IPS-15b (cell line): ENCODE measurements around the gene CD80.
"Not testable (repeated sequence)": the region's sequence is repeated elsewhere in the genome, so short reads cannot be mapped to it uniquely, and the experiment has no call there.

Experiments used
- H3K27me3 ChIP-seq: one replicate; pipeline ENCODE4 v1.6.1; 2013; ENCODE audit warnings: low read length; ENCODE audit not compliant: control insufficient read depth, insufficient read depth
- H3K36me3 ChIP-seq: one replicate; pipeline ENCODE4 v1.6.1; 2013; ENCODE audit warnings: low read length; ENCODE audit not compliant: control insufficient read depth, insufficient read depth
- H3K4me1 ChIP-seq: one replicate; pipeline ENCODE4 v1.6.1; 2013; ENCODE audit warnings: mild to moderate bottlenecking, low read length; ENCODE audit not compliant: control insufficient read depth, insufficient read depth
- H3K4me3 ChIP-seq: one replicate; pipeline ENCODE4 v1.5.1; 2013; ENCODE audit warnings: low read depth, low read length
- H3K9ac ChIP-seq: one replicate; pipeline ENCODE4 v1.6.1; 2013; ENCODE audit warnings: low read depth, mild to moderate bottlenecking, low read length
- H3K9me3 ChIP-seq: one replicate; pipeline ENCODE4 v1.6.1; 2013; ENCODE audit warnings: mild to moderate bottlenecking, low read length; ENCODE audit not compliant: control insufficient read depth, insufficient read depth

The CD80 gene

GRCh38 chr3:119557192-119557876 is 2.1 kb downstream of the CD80 start:
- no peak overlapping the region for H3K4me3 ChIP-seq
- H3K27me3 ChIP-seq = no peaks in the 10 kb centered on the region
- H3K4me1 ChIP-seq = no peaks in the 10 kb centered on the region
- no peak overlapping the region for H3K9ac ChIP-seq
- no peaks in the 10 kb centered on the region for H3K36me3 ChIP-seq
- H3K9me3 ChIP-seq = no peaks in the 10 kb centered on the region

DNA sequence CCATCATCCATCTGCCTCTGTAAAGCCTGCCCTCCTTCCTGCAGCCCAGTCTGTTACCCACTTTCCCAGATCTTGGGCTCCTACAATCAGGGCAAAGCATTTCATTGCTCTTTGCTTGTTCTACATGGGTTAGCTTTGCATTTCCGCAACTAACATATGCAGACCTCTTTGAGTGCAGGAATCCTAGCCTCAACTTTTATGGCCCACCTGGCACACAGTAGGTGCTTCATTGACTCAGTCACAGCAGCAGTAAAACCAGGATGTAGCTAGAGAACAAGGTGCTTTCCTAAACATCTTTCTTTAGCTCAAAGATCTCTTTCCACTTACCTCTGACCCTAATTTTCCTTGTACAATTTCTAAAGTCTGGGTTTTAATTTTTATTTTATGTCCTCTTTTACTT is 3.5 kb downstream of the CD80 start:
- H3K9me3 ChIP-seq = no peaks in the 10 kb centered on the region
- no peak overlapping the region for H3K9ac ChIP-seq
- no peak overlapping the region for H3K4me3 ChIP-seq
- H3K27me3 ChIP-seq = no peaks in the 10 kb centered on the region
- no peaks in the 10 kb centered on the region for H3K4me1 ChIP-seq
- no peaks in the 10 kb centered on the region for H3K36me3 ChIP-seq

DNA sequence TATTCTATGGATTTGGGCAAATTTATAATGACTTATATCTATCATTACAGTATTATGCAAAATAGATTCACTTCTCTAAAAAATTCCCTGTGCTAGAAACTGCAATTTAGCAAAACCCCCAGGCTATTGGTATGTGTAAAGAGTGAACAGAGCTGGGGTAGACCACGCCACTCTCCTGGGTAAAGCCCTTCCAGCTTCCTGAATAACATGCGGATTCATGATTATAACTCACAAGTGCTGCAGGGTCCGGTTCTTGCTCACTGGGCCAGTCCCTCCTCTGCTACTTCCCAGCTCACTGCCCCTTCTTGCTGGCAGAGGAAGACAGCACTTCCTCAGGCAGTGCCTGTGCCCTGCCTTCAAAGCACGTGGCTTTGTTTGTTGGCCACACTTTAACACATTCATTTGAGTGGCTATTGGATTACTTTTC is 4.1 kb downstream of the CD80 start:
- Histone ChIP-seq H3K4me1 (no peaks in the 10 kb centered on the region), H3K27me3 (no peaks in the 10 kb centered on the region), H3K4me3 (no peak overlapping the region), H3K9ac (no peak overlapping the region), H3K36me3 (no peaks in the 10 kb centered on the region), H3K9me3 (no peaks in the 10 kb centered on the region)

DNA sequence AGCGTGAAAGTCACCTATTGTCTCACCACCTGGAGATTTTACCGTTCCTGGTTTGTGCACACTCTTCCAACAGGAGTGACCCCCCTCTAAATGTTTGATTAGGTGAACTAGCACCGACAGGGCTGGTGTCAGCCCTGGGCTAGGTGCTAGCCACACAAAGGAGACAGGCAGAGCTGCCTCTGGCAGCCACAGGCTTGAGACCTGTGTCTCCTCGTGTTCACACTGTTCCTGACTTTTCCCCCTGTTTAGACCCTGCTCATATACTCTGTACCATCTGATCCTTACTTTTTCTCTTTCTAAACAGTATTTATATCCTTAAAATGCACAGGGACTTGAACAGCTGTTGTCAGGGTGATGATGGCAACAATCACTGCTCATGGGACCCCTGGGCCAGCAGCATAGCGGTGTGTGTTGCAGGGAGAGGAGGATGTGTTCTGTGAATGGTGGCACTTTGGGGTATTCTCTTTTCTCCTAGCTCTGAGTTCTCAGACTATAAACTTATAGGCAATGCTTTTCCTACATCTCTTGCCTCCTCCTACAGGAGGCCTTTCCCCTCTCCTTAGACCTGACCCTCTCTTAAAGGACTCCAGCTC is 5.5 kb downstream of the CD80 start:
- Histone ChIP-seq H3K36me3 (no peaks in the 10 kb centered on the region), H3K4me3 (no peak overlapping the region), H3K9ac (no peak overlapping the region), H3K9me3 (no peaks in the 10 kb centered on the region), H3K4me1 (no peaks in the 10 kb centered on the region), H3K27me3 (no peaks in the 10 kb centered on the region)

- H3K4me1 ChIP-seq, H3K4me3 ChIP-seq: not testable (repeated sequence)
Observed at GRCh38 chr3:119552928-119553327, 6.5 kb downstream of the CD80 start.

DNA sequence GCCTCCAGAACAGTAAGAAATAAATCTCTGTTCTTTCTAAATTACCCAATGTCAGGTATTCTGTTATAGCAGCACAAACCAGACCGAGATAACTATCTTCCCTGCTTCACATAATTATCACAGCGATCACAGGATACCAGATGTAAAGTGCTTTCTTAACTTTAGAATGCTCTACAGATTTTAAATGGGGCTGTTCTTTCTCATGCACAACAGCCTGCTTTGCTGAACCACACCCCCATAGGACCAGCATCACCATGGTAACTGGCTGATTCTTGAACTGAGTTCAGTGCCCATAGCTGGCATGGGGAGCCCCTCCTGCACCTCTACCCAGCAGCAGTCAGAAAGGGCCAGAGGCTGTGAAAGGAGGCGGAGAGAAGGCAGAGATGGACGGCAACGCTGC is 7.8 kb downstream of the CD80 start:
- Histone ChIP-seq H3K27me3 (no peaks in the 10 kb centered on the region), H3K36me3 (no peaks in the 10 kb centered on the region), H3K4me3 (no peak overlapping the region), H3K9ac (no peak overlapping the region), H3K4me1 (no peaks in the 10 kb centered on the region), H3K9me3 (no peaks in the 10 kb centered on the region)

More at GRCh38 chr3:119552928-119553327, 6.5 kb downstream of the CD80 start:
- H3K9ac ChIP-seq, H3K9me3 ChIP-seq, H3K27me3 ChIP-seq, H3K36me3 ChIP-seq: not testable (repeated sequence)

- Histone ChIP-seq H3K4me1 (no peaks in the 10 kb centered on the region), H3K9me3 (no peaks in the 10 kb centered on the region), H3K27me3 (no peaks in the 10 kb centered on the region), H3K9ac (no peak overlapping the region), H3K36me3 (no peaks in the 10 kb centered on the region), H3K4me3 (no peak overlapping the region)
Observed at GRCh38 chr3:119550192-119550910, 9.1 kb downstream of the CD80 start.

- Histone ChIP-seq H3K4me3 (no peak overlapping the region), H3K36me3 (no peaks in the 10 kb centered on the region), H3K9ac (no peak overlapping the region), H3K9me3 (no peaks in the 10 kb centered on the region), H3K27me3 (no peaks in the 10 kb centered on the region), H3K4me1 (no peaks in the 10 kb centered on the region)
Observed at GRCh38 chr3:119548341-119548740, 11.1 kb downstream of the CD80 start.

GRCh38 chr3:119547227-119547626 is 12.2 kb downstream of the CD80 start:
- Histone ChIP-seq H3K27me3 (no peaks in the 10 kb centered on the region), H3K4me3 (no peak overlapping the region), H3K9me3 (no peaks in the 10 kb centered on the region), H3K9ac (no peak overlapping the region), H3K36me3 (no peaks in the 10 kb centered on the region), H3K4me1 (no peaks in the 10 kb centered on the region)

- no peak overlapping the region for H3K9ac ChIP-seq
- no peaks in the 10 kb centered on the region for H3K36me3 ChIP-seq
- no peaks in the 10 kb centered on the region for H3K27me3 ChIP-seq
- no peaks in the 10 kb centered on the region for H3K4me1 ChIP-seq
- no peak overlapping the region for H3K4me3 ChIP-seq
- no peaks in the 10 kb centered on the region for H3K9me3 ChIP-seq
Observed at GRCh38 chr3:119543147-119543546, 16.3 kb downstream of the CD80 start.

DNA sequence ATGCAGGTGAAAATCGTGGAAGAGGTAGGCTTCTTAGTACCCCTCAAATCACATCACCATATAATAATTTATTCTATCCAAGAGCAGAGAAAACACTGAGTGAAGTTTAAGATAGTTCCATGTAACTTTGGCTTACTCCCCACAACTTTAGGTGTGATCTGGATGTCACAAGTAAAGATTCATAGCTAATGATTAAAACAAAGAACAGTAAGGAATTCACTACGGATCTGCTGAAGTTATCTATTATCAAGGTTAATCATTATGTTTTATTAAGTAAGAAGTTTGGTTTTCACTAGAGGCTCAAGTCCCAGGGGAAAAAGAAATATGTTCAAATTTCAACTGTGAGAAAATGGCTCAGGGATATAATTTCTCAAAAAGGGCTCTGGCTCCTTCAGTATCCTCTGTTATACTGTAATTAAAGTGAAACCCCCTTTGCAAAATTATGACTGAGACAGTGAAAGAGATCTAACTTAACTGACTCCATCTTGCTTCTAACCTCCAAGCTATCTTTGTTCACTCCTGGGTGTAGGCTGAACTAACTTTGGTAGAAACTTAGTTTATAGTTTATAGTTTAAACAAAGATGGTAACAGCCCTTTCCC is 17.1 kb downstream of the CD80 start:
- Histone ChIP-seq H3K9ac (no peak overlapping the region), H3K27me3 (no peaks in the 10 kb centered on the region), H3K36me3 (no peaks in the 10 kb centered on the region), H3K9me3 (no peaks in the 10 kb centered on the region), H3K4me1 (no peaks in the 10 kb centered on the region), H3K4me3 (no peak overlapping the region)

DNA sequence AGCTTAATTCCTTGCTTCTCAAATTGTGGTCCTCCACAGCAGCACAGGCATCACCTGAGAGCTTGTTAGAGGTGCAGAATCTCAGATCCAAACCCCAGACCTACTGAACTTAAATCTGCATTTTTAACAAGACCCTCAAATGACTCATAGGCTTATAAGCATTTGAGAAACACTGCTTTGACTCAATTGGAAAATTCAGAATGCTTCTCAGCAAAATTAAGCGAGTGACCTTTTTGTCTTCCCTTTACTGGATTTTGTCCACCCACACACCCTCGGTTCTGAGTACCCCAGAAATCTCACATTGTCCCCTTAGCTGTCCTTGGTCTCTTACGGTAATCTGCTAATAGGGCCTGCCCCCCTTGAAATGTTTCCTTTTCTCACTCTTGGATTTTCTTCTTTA is 17.9 kb downstream of the CD80 start:
- H3K4me1 ChIP-seq = no peaks in the 10 kb centered on the region
- H3K9ac ChIP-seq = no peak overlapping the region
- H3K4me3 ChIP-seq = no peak overlapping the region
- H3K9me3 ChIP-seq = no peaks in the 10 kb centered on the region
- no peaks in the 10 kb centered on the region for H3K36me3 ChIP-seq
- no peaks in the 10 kb centered on the region for H3K27me3 ChIP-seq
